SU-DHL-6 (cell line): Measurements from ENCODE around the gene FXYD7.

ENCODE experiments used
- H2AFZ ChIP-seq: fragments of 200-600 bp; sonication (generic); 2 replicates; pipeline ENCODE4 v1.6.1; 2014; ENCODE audit warnings: low read depth, mild to moderate bottlenecking, moderate library complexity, mixed read lengths, antibody characterized with exemption, low read length; ENCODE audit not compliant: severe bottlenecking
- H3F3A ChIP-seq: fragments of 200-600 bp; shearing (Covaris generic); 2 replicates; pipeline ENCODE4 v1.6.0; 2016; ENCODE audit warnings: antibody characterized with exemption, mild to moderate bottlenecking; ENCODE audit not compliant: insufficient read depth
- H3K27ac ChIP-seq: fragments of 200-600 bp; sonication (generic); 2 replicates; pipeline ENCODE4 v1.5.1; 2016; ENCODE audit warnings: low read depth, mild to moderate bottlenecking, low read length, moderate library complexity, mixed read lengths
- H3K27me3 ChIP-seq: fragments of 200-600 bp; sonication (generic), shearing (Covaris generic); 2 replicates; pipeline ENCODE4 v1.6.0; 2014; ENCODE audit warnings: mild to moderate bottlenecking, low read length
- H3K36me3 ChIP-seq: fragments of 200-600 bp; sonication (generic); 2 replicates; pipeline ENCODE4 v1.6.1; 2014; ENCODE audit warnings: mild to moderate bottlenecking, low read length, mixed read lengths
- H3K4me2 ChIP-seq: fragments of 300-600, 200-600 bp; shearing (Covaris generic), sonication (generic); 2 replicates; pipeline ENCODE4 v1.6.0; 2014; ENCODE audit warnings: low read length, low read depth, mild to moderate bottlenecking; ENCODE audit not compliant: poor library complexity, severe bottlenecking
- H3K4me3 ChIP-seq: fragments of 200-600 bp; sonication (generic); 2 replicates; pipeline ENCODE4 v1.5.1; 2014; ENCODE audit warnings: antibody characterized with exemption, low read length, mild to moderate bottlenecking, mixed read lengths; ENCODE audit not compliant: insufficient read depth, poor library complexity, severe bottlenecking
- H3K79me2 ChIP-seq: fragments of 200-600 bp; sonication (generic); 2 replicates; pipeline ENCODE4 v1.6.1; 2014; ENCODE audit warnings: mild to moderate bottlenecking, low read length, moderate library complexity; ENCODE audit not compliant: insufficient read depth
- H3K9ac ChIP-seq: fragments of 200-600 bp; sonication (generic); 2 replicates; pipeline ENCODE4 v1.7.0; 2014; ENCODE audit warnings: mild to moderate bottlenecking, low read length
- H3K9me2 ChIP-seq: fragments of 200-600 bp; sonication (generic); replicated peaks from 2 replicates; pipeline ENCODE4 v1.6.1; 2014; ENCODE audit warnings: low read length; ENCODE audit not compliant: insufficient read depth
- H3K9me3 ChIP-seq: fragments of 200-600 bp; sonication (generic); 2 replicates; pipeline ENCODE4 v1.6.1; 2014; ENCODE audit warnings: low read length, mixed read lengths; ENCODE audit not compliant: insufficient read depth
- H4K20me1 ChIP-seq: fragments of 200-600 bp; sonication (generic); 2 replicates; pipeline ENCODE4 v1.6.1; 2014; ENCODE audit warnings: low read depth, mild to moderate bottlenecking, antibody characterized with exemption, low read length, moderate library complexity, mixed read lengths
- EZH2phosphoT487 ChIP-seq: fragments of 200-600 bp; sonication (generic), shearing (Covaris generic); conservative IDR thresholded peaks from 2 replicates; pipeline ENCODE4 v1.6.1; 2018; ENCODE audit warnings: mild to moderate bottlenecking, antibody characterized with exemption, low read length, moderate library complexity, mixed read lengths
- TF ChIP-seq, protein P1 (sequence below): fragments of 200-600 bp; sonication (generic); IDR thresholded peaks from one replicate; pipeline ENCODE4 v1.5.1; 2017; ENCODE audit warnings: antibody characterized with exemption, mild to moderate bottlenecking, low read length, moderate library complexity; ENCODE audit not compliant: insufficient read depth, poor library complexity, severe bottlenecking

FXYD7 gene

DNA sequence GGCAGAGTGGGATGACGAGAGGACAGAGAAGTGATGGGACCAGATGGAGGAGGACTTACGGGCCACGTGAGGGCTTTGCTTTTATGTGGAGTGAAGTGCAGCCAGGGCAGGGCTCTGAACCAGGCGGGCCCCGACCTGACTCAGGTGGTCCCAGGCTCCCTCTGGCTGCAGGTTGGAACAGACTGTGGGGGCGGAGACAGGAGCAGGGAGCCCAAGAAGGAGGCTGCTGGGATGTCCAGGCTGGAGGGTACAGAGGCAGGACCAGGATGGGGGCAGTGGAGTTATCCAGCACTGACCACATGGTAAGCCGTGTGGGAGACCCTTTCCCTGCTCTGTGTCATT lies 13.6 kb downstream of the FXYD7 start:
- Histone ChIP-seq H3K9me2 (no peaks in the 10 kb centered on the region), H3K27ac (no peak overlapping the region), H3K9ac (0 out of 2 replicates have a peak overlapping the region, but pooled peaks have one; percentile 93), H3F3A (no peaks in the 10 kb centered on the region), H3K4me2 (peak overlapping the region; percentile 64), H3K4me3 (no peak overlapping the region), H3K9me3 (no peaks in the 10 kb centered on the region), H3K27me3 (no peaks in the 10 kb centered on the region), H3K79me2 (peaks cover 30% of the 10 kb centered on the region), H2AFZ (no peak overlapping the region), H4K20me1 (no peaks in the 10 kb centered on the region), H3K36me3 (peaks cover 23% of the 10 kb centered on the region)
- TF ChIP-seq, protein P1, sequence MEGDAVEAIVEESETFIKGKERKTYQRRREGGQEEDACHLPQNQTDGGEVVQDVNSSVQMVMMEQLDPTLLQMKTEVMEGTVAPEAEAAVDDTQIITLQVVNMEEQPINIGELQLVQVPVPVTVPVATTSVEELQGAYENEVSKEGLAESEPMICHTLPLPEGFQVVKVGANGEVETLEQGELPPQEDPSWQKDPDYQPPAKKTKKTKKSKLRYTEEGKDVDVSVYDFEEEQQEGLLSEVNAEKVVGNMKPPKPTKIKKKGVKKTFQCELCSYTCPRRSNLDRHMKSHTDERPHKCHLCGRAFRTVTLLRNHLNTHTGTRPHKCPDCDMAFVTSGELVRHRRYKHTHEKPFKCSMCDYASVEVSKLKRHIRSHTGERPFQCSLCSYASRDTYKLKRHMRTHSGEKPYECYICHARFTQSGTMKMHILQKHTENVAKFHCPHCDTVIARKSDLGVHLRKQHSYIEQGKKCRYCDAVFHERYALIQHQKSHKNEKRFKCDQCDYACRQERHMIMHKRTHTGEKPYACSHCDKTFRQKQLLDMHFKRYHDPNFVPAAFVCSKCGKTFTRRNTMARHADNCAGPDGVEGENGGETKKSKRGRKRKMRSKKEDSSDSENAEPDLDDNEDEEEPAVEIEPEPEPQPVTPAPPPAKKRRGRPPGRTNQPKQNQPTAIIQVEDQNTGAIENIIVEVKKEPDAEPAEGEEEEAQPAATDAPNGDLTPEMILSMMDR = no peak
- TF ChIP-seq EZH2phosphoT487 = no peak

DNA sequence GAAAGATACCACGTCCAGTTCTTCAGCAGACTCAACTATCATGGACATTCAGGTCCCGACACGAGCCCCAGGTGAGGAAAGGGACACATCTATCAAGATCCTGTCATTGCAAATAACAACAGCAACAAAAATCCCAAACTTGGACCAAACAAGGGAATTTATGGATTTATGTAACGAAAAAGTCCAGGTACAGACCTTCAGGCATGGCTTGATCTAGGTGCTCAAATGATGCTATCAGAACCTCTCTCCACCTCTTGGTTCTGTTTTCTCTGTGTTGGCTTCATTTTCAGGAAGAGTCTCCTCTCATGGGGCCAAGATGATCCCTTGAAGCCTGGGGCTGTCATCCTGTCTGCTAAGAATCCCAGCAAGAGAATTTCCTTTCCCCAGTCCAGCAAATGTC lies 14.4 kb downstream of the FXYD7 start:
- no peaks in the 10 kb centered on the region for H3K27me3 ChIP-seq
- H4K20me1 ChIP-seq = no peaks in the 10 kb centered on the region
- no peak overlapping the region for H2AFZ ChIP-seq
- H3K4me3 ChIP-seq = no peak overlapping the region
- no peaks in the 10 kb centered on the region for H3K9me2 ChIP-seq
- no peak overlapping the region for H3K4me2 ChIP-seq
- peaks cover 27% of the 10 kb centered on the region for H3K36me3 ChIP-seq
- H3K27ac ChIP-seq = no peak overlapping the region
- H3F3A ChIP-seq = no peaks in the 10 kb centered on the region
- no peaks in the 10 kb centered on the region for H3K9me3 ChIP-seq
- H3K79me2 ChIP-seq = peaks cover 30% of the 10 kb centered on the region
- TF ChIP-seq, protein P1 = no peak
- TF ChIP-seq EZH2phosphoT487 = no peak
- H3K9ac ChIP-seq = no peak overlapping the region

DNA sequence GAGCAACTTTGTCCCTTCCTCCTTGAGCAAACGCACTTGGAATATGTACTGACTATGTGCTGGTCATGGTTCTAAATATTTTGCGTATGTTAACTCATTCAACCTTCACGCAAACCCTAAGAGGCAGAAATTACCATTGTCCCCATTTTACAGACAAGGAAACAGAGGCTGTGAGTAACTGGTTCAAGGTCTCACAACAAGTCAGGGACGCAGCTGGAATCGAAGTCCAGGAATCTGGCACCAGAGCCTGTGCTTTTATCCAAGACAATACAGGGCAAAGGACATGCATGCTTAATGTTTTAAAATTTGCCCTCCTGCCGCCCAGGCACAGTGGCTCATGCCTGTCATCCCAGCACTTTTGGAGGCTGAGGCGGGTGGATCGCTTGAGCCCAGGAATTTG lies 16.6 kb downstream of the FXYD7 start:
- Histone ChIP-seq H3K4me3 (no peak overlapping the region), H3K9me2 (no peaks in the 10 kb centered on the region), H3F3A (no peaks in the 10 kb centered on the region), H3K27ac (no peak overlapping the region), H3K9ac (no peak overlapping the region), H3K4me2 (no peak overlapping the region), H3K27me3 (no peaks in the 10 kb centered on the region), H3K79me2 (peaks cover 29% of the 10 kb centered on the region), H2AFZ (no peak overlapping the region), H4K20me1 (no peaks in the 10 kb centered on the region), H3K9me3 (peaks cover 6% of the 10 kb centered on the region; the same call in 1 of the 2 replicates), H3K36me3 (peaks cover 36% of the 10 kb centered on the region)
- TF ChIP-seq, protein P1 = no peak
- TF ChIP-seq EZH2phosphoT487 = no peak
